NOMO-1 (cell line): ENCODE measurements around the gene PRSS21.

Experiments used
- DNase-seq, 2 experiments: peaks; one replicate each; lab custom pipeline; 2025; ENCODE audit not compliant: unreplicated experiment in 2 of 2; lab: John Stamatoyannopoulos, UW

PRSS21 gene

GRCh38 chr16:2822496-2822895 is 5.5 kb downstream of the PRSS21 start:
- no peak for DNase-seq

- DNase-seq: no peak
These were observed 7.6 kb downstream of the PRSS21 start for GRCh38 chr16:2824626-2825025.

DNA sequence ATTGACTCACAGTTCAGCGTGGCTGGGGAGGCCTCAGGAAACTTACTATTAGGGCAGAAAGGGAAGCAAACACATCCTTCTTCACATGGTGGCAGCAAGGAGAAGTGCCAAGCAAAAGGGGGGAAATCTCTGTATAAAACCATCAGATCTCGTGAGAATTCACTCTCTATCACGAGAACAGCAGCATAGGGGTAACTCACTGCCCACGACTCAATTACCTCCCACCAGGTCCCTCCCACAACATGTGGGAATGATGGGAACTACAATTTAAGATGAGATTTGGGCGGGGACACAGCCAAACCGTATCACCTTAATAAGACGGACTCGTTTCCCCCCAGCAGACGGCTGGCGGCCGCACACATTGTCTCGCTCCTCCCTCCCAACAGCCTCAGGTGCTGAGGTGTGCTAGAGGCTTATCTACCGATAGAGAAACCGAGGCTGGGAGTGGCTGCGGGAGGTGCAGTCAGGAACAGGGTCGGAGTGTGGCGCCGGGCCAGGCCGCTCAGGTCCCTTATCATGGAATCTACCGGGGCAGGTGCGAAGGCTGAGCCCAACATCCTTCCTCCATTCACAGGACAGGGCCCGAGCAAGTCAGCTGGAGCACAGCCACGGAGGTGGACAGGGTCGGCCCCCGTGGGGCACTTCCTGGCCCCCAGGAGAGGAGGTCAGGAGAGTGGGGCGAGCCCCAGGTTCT is 8.2 kb downstream of the PRSS21 start:
- DNase-seq: no peak

- no peak for DNase-seq
These were observed 8.9 kb downstream of the PRSS21 start for GRCh38 chr16:2825906-2826305.

DNA sequence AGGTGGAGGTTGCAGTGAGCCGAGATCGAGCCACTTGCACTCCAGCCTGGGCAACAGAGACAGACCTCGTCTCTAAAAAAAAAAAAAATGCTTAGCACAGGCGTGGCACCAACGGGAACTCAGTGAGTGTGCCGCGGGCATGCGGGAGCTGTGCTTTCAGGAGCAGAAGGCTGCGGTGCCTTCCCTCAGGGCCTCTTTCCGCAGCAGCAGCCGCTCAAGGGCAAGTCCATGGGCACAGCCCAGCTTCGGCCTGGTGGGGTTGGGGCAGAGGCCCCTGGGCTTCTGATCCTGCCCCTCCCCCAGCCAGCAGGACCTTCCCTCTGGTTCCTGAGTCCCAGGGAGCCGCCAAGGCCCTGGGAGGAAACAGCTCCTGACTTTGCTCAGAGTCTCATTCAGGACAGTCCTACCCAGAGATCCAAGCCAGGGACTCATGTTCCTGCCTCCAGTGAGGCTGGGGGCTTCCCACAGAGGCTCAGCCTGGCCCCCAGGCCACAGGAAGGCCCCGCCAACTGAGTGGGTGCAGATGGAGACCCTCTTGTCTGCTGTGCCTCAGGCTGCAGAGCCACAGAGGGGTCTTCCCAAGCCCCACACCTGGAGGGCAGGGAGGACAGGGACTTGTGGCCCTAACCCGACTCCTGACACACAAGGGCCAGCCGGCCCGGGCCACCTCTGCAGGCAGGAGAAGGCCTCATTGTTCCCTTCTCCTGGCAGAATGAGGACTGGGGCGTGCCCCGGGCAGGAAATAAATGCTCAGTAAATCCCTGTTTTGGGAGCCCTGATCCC is 9.7 kb downstream of the PRSS21 start:
- no peak for DNase-seq

GRCh38 chr16:2827374-2827791 is 10.3 kb downstream of the PRSS21 start:
- DNase-seq: no peak

DNA sequence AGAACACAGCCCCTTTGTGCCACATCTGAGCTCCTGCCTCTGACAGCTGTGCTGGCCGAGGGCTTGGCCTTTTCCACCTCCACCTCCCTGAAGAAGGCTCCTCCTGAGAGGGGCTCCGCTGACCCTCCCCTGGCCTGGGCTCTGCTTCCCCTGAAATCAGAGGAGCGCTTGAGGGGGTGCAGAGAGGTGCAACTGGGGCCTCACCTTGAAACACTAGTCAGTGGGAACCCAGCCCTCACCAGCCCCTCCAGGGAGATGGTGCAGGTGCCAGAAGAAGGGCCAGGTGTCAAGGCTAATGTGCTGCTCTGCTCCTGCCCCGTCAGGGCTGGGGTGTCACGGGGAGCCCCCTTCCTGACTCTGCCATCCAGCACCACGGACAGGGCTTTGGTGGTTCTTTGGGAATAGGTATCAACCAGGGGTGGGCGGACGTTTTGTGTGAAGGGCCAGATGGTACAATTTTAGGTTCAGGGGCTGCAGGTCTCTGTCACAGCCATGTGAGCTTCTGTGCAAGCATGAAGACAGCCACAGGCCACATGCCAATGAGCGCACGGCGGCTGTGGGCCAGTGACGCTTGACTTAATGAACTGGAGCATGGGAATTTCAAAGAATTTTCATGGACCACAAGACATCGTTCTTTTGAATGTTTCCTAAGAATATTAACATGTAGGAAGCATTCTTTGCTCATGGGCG is 10.9 kb downstream of the PRSS21 start:
- no peak for DNase-seq

DNA sequence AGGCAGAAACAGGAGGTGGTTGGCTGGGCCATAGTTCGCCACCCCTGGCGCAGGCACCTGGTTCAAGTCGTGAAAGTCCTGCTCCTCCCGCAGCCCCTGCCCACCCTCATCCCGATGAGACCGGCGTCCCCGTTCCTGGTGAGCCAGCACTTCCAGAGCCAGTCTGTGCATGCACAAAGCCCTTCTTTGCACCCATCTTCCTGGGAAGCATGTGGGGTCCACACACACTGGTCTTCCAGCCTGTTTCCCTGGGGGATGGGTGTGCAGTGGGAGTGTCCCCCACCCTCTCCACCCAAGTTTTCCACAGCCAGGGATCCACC is 11.4 kb downstream of the PRSS21 start:
- DNase-seq: no peak

- no peak for DNase-seq
These were observed 11.9 kb downstream of the PRSS21 start for GRCh38 chr16:2828876-2829430.

- DNase-seq: no peak
These were observed 12.7 kb downstream of the PRSS21 start, which contains the start of gene ZG16B for GRCh38 chr16:2829501-2830354. Gene ZG16B (plus strand): TSS chr16:2830303. CDS start chr16:2830442, 139 bp downstream.

DNA sequence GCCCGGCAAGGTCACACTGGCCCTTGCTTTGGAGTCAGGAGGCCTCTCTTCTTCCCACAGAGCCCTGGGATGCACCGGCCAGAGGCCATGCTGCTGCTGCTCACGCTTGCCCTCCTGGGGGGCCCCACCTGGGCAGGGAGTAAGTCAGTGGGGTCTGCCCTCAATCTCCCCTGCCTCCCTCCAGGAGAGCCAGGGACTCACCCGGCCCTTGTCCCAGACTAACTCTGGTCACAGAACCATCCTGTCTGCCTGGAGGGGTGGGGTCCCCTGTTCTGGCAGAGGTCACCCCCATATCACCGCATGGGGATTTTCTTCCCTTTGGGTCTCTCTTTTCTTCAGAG is 13.3 kb downstream of the PRSS21 start:
- DNase-seq: no peak

DNA sequence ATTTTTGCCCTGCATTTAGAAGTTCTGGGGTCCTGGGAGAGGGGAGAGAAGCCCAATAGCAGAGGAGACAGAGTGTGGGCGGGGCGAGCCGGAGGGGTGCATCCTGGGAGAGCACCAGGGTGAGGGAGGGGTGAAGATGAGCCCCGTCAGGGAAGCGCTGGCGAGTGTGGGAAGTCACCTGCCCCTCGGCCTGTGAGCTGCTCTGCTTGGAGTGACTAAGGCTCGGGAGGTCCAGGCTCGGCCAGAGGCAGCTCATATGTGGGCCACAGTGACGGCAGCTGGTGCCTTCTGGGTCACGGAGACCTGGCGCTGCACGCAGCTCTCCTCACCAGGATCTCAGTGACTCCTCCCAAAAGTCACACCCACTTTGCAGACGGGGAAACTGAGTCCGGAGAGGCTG is 14.2 kb downstream of the PRSS21 start:
- no peak for DNase-seq

DNA sequence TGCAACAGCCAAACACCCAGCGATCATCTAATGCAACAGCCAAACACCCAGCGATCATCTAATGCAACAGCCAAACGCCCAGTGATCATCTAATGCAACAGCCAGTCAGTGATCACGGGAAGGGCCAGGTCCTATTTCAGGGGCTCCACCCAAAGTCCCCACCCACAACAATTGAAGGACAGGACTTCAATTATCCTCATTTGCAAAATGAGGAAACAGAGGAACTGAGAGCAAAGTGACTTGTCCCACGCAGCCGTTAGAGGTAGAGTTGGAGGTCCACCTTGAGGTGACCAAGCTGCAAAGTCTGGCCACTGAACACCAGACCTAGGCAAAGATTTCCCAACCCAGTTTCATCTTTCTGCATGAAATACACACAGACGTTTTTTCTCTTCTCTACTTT is 16.7 kb downstream of the PRSS21 start:
- peak; percentile 36 to 57 for DNase-seq

- DNase-seq: no peak
These were observed 17.9 kb downstream of the PRSS21 start for GRCh38 chr16:2834968-2835367.

DNA sequence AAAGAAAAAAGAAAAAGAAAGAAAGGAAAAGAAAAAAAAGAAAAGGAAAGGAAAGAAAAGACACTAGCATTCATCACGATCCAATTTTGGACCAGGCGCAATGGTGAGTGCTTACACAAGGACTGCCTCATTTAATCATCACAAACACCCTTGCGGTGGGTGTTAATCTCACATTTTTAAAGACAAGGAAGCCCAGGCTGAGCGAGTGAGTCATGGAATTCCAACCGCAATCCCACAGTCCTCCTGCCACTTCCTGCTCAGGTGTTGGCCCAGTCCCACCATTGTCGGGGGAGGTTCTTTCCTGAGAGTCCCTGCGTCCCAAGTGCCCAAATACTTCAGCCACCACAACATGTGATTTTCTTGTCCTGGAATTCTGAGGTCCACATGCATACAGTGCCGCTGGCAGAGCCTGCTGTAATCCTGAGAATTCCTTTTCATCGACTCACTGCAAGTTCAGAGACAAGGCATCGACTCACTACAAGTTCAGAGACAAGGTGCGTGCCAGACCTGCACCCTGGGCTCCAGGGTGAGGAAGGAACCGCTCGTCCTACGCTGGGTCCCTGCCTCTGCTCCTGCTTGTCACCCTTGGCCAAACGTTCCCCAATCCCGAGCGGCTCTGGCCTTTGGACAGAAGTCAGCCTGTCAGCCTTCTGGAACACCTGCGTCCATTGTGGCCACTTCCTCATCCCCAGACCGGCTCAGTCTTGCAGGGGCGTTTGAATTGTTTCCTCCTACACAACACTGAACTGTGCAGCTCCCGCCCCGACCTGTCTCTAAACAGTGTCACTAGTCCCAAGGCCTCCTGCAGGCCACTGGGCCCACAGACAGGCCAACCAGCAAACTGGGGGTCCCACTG is 18.8 kb downstream of the PRSS21 start:
- peak in 1 of 2 experiments; percentile 12 for DNase-seq

GRCh38 chr16:2836646-2837508 is 19.8 kb downstream of the PRSS21 start:
- no peak for DNase-seq

DNA sequence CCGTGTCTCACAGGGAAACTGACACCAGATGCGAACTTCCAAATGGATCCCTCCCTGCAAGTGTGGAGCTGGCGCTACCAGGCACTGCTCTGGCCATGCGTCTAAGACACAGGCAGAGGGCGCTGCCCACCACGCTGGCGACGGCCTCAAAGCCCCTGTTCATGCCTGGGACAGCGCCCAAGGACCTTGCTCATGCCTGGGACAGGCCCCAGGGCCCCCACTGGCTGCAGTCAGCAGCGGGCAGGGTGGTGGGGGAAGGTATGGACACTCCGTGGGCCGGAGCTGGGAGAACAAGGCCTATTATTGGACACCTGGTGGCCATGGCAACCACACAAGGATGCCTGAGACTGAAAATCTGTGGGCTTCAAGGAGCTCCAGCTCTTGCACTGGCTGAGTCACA is 21.9 kb downstream of the PRSS21 start:
- peak; percentile 46 to 52 for DNase-seq

DNA sequence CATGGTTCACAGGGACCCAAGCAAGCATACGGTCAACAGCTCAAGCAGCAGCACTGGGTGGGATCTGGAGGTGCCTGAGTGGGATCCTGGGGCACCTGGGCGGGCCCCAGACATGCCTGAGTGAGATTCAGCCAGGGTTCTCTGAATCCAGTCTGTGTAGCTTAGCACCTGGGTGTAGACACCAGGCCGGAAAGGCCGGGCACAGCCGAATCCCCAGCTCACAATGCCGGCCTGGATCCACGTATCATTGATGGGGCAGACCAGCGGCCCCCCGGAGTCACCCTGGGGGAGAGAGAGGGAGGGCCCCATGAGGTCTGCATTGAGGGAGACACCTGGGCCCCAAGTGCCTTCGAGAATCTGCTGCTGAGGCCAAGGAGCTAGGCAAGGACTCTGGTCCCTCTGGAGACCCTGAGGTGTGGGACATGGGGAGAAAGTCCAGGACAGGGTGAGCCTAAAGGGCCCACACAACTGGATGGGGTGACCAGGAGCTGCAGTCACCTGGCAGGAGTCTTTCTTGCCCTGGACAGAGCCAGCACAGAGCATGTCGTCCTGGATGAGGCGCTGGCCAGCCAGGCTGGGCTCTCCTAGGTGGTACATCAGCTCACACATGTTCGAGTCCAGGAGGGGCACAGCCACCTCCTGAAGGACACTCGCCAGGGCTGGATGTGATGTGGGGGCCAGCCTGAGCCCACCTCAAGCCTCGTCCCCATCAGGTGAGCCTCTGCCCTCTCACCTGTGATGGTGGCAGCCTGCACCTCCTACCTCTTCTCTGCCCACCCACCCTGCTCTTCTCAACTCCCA is 22.8 kb downstream of the PRSS21 start:
- no peak for DNase-seq
